ENCODE data around the gene DCP1B. TPM values are rescaled to one million over a fixed set of nuclear protein-coding genes. Genes with fewer than 3 reads are reported as not detected.

The DCP1B gene
- total and polyA plus RNA-seq, 2 experiments from 2014 or later: 13.4 to 20.9 TPM

DNA sequence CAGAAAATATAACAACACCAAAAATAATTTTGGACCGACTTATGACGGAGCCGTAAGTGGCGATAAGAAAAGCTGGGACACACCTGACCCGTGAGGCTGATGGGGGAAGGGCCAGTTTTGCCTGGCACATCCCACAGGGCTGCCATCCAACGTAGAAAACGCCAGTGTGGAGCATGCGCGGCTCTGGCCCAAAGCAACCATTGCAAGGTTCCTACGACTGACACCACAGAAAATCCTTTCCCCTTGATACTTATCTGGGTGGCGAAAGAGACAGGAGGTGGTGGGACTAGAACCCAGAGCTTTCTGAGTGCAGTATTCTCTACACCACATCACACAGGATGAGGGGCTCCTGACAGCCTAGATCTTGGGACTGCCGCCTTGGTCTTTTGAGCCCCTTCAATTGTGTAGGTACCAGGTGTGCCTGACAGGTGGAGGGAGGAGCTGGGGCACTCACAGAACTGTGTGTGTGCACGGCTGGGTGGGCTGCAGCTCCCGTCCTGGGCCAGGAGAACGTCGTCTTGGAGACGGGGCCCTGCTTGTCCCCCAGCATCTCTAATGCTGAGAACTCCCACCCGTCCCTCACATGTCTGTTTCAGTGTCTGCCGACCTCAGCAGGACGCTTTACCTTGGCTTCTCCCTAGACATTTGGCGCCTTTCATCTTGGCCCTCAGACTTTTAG lies 68.4 kb downstream of the DCP1B start:
- Histone ChIP-seq H3K79me2 (no peaks in the 10 kb centered on the region), H3K4me1 (ENCODE audit: insufficient read depth) (peaks cover 19% of the 10 kb centered on the region), H3K27me3 (no peaks in the 10 kb centered on the region), H3K4me3 (no peak overlapping the region), H4K20me1 (ENCODE audit: insufficient read depth, poor library complexity, severe bottlenecking) (no peaks in the 10 kb centered on the region), H3K36me3 (replicated peaks; ENCODE audit: insufficient read depth, low read depth) (no peaks in the 10 kb centered on the region), H2AFZ (no peak overlapping the region), H3K9me3 (ENCODE audit: low read depth) (no peaks in the 10 kb centered on the region), H3K4me2 (no peak overlapping the region), H3K9me2 (replicated peaks; ENCODE audit: insufficient read depth) (no peaks in the 10 kb centered on the region), H3K27ac (no peak overlapping the region)
- TF ChIP-seq EZH2 (IDR thresholded peaks at IDR 0.05; ENCODE audit: borderline replicate concordance) (no peak), EZH2phosphoT487 (IDR thresholded peaks at IDR 0.05; ENCODE audit: low read depth, severe bottlenecking, unreplicated experiment) (no peak)
- TF ChIP-seq, protein P1, sequence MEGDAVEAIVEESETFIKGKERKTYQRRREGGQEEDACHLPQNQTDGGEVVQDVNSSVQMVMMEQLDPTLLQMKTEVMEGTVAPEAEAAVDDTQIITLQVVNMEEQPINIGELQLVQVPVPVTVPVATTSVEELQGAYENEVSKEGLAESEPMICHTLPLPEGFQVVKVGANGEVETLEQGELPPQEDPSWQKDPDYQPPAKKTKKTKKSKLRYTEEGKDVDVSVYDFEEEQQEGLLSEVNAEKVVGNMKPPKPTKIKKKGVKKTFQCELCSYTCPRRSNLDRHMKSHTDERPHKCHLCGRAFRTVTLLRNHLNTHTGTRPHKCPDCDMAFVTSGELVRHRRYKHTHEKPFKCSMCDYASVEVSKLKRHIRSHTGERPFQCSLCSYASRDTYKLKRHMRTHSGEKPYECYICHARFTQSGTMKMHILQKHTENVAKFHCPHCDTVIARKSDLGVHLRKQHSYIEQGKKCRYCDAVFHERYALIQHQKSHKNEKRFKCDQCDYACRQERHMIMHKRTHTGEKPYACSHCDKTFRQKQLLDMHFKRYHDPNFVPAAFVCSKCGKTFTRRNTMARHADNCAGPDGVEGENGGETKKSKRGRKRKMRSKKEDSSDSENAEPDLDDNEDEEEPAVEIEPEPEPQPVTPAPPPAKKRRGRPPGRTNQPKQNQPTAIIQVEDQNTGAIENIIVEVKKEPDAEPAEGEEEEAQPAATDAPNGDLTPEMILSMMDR (IDR thresholded peaks at IDR 0.05; ENCODE audit: poor library complexity): no peak
- no peak for DNase-seq (ENCODE audit: low spot score)
- 95% methylated on average over 21 of the region's 21 CpGs for WGBS (ENCODE audit: low lambda C conversion rate, missing lambda C conversion rate)

DNA sequence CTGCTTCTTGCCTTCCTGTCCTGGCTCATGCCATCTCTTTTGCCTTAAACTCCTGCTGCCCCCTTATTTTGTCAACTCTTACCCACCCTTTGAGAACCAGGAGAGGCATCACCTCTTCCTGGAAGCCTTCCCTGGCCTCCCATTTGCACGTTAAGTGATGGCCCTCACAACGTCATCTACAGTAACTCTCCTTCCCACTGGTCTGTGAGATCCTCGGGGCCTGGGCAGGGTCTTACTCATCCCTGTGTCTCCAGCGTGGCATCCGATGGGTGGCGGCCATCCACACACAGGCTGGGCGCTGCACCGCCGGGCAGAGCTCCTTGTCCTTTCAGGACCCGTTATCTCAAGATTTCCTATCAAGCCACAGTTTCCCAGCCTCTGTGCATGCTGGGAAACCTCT lies 69.0 kb downstream of the DCP1B start:
- Histone ChIP-seq H2AFZ (no peak overlapping the region), H3K4me3 (no peak overlapping the region), H3K36me3 (replicated peaks; ENCODE audit: insufficient read depth, low read depth) (no peaks in the 10 kb centered on the region), H3K9me3 (ENCODE audit: low read depth) (no peaks in the 10 kb centered on the region), H3K79me2 (no peaks in the 10 kb centered on the region), H3K4me1 (ENCODE audit: insufficient read depth) (peaks cover 19% of the 10 kb centered on the region), H4K20me1 (ENCODE audit: insufficient read depth, poor library complexity, severe bottlenecking) (no peaks in the 10 kb centered on the region), H3K27ac (no peak overlapping the region), H3K9me2 (replicated peaks; ENCODE audit: insufficient read depth) (no peaks in the 10 kb centered on the region), H3K27me3 (no peaks in the 10 kb centered on the region), H3K4me2 (no peak overlapping the region)
- no peak for DNase-seq (ENCODE audit: low spot score)
- TF ChIP-seq EZH2phosphoT487 (IDR thresholded peaks at IDR 0.05; ENCODE audit: low read depth, severe bottlenecking, unreplicated experiment): no peak
- no peak for TF ChIP-seq EZH2 (IDR thresholded peaks at IDR 0.05; ENCODE audit: borderline replicate concordance)
- TF ChIP-seq, protein P1 (IDR thresholded peaks at IDR 0.05; ENCODE audit: poor library complexity): no peak
- WGBS (ENCODE audit: low lambda C conversion rate, missing lambda C conversion rate): 97% methylated on average over 10 of the region's 10 CpGs

DNA sequence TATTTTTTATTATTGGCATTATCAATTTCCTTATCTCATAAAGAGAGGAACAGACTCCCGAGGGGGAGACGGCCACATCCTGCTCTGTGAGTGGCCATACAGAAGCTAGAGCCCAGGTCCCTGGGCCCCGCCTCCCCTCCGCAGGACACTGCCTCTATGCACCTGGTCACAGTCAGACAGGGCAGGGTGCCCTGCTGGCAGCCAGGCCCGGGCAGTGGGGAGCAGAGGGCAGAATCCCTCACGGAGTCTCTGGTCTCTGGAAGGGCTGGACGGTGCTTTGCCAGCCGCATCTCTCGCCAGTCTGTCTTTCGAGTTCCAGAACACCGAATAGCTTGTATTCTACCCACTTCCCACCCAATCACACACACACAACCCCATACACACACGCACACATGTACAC lies 69.4 kb downstream of the DCP1B start:
- no peaks in the 10 kb centered on the region for H3K27me3 ChIP-seq
- 91% methylated on average over 12 of the region's 12 CpGs for WGBS (ENCODE audit: low lambda C conversion rate, missing lambda C conversion rate)
- no peaks in the 10 kb centered on the region for H3K9me3 ChIP-seq (ENCODE audit: low read depth)
- no peak for DNase-seq (ENCODE audit: low spot score)
- no peaks in the 10 kb centered on the region for H3K79me2 ChIP-seq
- H3K9me2 ChIP-seq (replicated peaks; ENCODE audit: insufficient read depth): no peaks in the 10 kb centered on the region
- H3K4me3 ChIP-seq: no peak overlapping the region
- peaks cover 19% of the 10 kb centered on the region for H3K4me1 ChIP-seq (ENCODE audit: insufficient read depth)
- H2AFZ ChIP-seq: no peak overlapping the region
- no peaks in the 10 kb centered on the region for H4K20me1 ChIP-seq (ENCODE audit: insufficient read depth, poor library complexity, severe bottlenecking)
- TF ChIP-seq EZH2phosphoT487 (IDR thresholded peaks at IDR 0.05; ENCODE audit: low read depth, severe bottlenecking, unreplicated experiment): no peak
- TF ChIP-seq, protein P1 (IDR thresholded peaks at IDR 0.05; ENCODE audit: poor library complexity): no peak
- no peak for TF ChIP-seq EZH2 (IDR thresholded peaks at IDR 0.05; ENCODE audit: borderline replicate concordance)
- H3K27ac ChIP-seq: no peak overlapping the region
- no peak overlapping the region for H3K4me2 ChIP-seq
- no peaks in the 10 kb centered on the region for H3K36me3 ChIP-seq (replicated peaks; ENCODE audit: insufficient read depth, low read depth)

All from hepatocyte (in vitro differentiated cells).